Measurements from ENCODE around the gene ZDHHC13. TPM values are rescaled to one million over a fixed set of nuclear protein-coding genes. Genes with fewer than 3 reads are reported as not detected.

ZDHHC13 gene
- polyA plus RNA-seq, 1 donor (not counting 4 experiments of a cell fraction or from before 2014, with no cell fraction given): 24.1 TPM

DNA sequence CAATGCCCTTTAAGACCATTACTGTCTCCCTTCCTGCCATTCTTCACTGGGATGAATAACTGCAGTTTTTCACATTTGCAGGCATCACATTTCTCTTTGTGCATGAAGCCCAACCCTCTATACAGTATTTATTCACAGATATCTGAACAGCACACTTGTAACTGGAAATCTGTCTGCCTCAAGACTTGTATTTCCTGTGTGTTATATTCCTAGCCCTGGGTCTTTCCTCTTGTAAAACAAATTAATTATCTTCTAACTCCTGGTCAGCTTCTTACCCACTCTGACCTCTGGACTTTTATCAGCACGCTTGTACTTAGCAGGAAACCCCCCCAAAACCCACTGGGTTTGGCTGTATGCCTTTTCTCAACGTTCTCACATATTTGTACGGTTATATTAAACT, 82.8 kb downstream of the ZDHHC13 start:
- TF ChIP-seq, protein P1, sequence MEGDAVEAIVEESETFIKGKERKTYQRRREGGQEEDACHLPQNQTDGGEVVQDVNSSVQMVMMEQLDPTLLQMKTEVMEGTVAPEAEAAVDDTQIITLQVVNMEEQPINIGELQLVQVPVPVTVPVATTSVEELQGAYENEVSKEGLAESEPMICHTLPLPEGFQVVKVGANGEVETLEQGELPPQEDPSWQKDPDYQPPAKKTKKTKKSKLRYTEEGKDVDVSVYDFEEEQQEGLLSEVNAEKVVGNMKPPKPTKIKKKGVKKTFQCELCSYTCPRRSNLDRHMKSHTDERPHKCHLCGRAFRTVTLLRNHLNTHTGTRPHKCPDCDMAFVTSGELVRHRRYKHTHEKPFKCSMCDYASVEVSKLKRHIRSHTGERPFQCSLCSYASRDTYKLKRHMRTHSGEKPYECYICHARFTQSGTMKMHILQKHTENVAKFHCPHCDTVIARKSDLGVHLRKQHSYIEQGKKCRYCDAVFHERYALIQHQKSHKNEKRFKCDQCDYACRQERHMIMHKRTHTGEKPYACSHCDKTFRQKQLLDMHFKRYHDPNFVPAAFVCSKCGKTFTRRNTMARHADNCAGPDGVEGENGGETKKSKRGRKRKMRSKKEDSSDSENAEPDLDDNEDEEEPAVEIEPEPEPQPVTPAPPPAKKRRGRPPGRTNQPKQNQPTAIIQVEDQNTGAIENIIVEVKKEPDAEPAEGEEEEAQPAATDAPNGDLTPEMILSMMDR (optimal IDR thresholded peaks at IDR 0.05 in 1 of 3, IDR thresholded peaks at IDR 0.05 in 1 of 3, conservative IDR thresholded peaks at IDR 0.05 in 1 of 3; ENCODE audit: extremely low read depth in 1 of 3, insufficient read depth in 2 of 3, low read length in 3 of 3): no peak
- no peak for TF ChIP-seq EZH2 (IDR thresholded peaks at IDR 0.05; ENCODE audit: low read length)
- H3K4me2 ChIP-seq (ENCODE audit: control insufficient read depth, extremely low read depth, insufficient read depth, low read depth, low read length): no peak overlapping the region
- no peaks in the 10 kb centered on the region for H3K9me3 ChIP-seq (ENCODE audit: control insufficient read depth, low read depth, low read length)
- peaks cover 6% of the 10 kb centered on the region for H3K4me1 ChIP-seq (ENCODE audit: control insufficient read depth, extremely low read depth, insufficient read depth, low read length)
- DNase-seq (ENCODE audit: low read depth, low spot score) (no peak), FAIRE-seq (no peak)
- no peak overlapping the region for H2AFZ ChIP-seq (ENCODE audit: control insufficient read depth, low read length)
- dilution Hi-C loops (cut with MboI; ENCODE audit: extremely low pct_ligation_motif_present, low sequenced_read_pairs): no loop called here
- no peak overlapping the region for H3K27ac ChIP-seq (ENCODE audit: control insufficient read depth, insufficient read depth, low read length)
- no peaks in the 10 kb centered on the region for H3K36me3 ChIP-seq (ENCODE audit: control insufficient read depth in 2 of 2, extremely low read depth in 1 of 2, insufficient read depth in 2 of 2, low read length in 2 of 2)
- no peaks in the 10 kb centered on the region for H4K20me1 ChIP-seq (ENCODE audit: control insufficient read depth, extremely low read depth, insufficient read depth, low read length)
- no peak overlapping the region for H3K4me3 ChIP-seq (ENCODE audit: control insufficient read depth in 2 of 3, extremely low read depth in 1 of 3, insufficient read depth in 2 of 3, low read depth in 1 of 3, low read length in 3 of 3)
- H3K9ac ChIP-seq (ENCODE audit: control insufficient read depth, extremely low read depth, insufficient read depth, low read length): no peak overlapping the region
- H3K9me1 ChIP-seq (ENCODE audit: control insufficient read depth, extremely low read depth, insufficient read depth, low read length): no peaks in the 10 kb centered on the region
- H3K79me2 ChIP-seq (ENCODE audit: control insufficient read depth, insufficient read depth, low read length): no peaks in the 10 kb centered on the region
- peaks cover 16% of the 10 kb centered on the region for H3K27me3 ChIP-seq (ENCODE audit: control insufficient read depth, extremely low read depth, insufficient read depth, low read length)

DNA sequence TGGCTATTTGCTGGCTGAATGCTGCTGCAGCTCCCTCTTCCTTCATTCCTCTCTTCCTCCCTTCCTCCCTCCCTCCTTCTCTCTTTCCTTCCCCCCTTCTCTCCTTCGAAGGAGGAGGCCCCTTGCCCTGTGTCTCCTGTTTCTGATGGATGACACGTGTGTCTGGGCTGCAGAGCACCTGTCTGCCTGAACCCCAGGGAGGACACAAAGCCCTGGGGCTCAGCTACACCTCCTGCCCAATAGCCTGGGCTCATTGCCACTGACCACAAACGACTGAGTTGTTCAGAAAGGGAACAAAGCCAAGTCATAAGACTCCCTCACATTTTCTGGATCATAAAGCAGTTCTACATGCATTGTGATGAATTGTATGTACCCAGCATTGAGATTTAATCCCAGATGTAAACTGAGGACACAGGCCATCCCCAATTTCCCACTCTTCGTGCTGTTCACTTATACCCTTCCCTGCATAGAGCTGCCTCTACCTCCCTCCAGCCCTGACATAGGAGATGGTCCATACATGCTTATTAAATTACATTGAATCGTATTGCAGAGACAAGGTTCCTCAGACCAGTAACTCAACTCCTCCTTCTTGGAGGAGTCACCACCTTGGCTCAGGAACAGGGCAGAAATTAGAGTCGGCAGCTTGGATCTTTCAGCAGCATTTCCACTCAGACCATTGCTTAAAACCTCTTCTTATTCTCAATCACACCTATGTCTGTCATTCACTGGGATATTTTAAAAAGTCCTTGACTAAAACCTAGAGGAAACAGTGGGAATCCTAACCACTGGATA, 83.6 kb downstream of the ZDHHC13 start:
- Histone ChIP-seq H3K9ac (ENCODE audit: control insufficient read depth, extremely low read depth, insufficient read depth, low read length) (no peak overlapping the region), H3K9me1 (ENCODE audit: control insufficient read depth, extremely low read depth, insufficient read depth, low read length) (no peaks in the 10 kb centered on the region), H3K4me3 (ENCODE audit: control insufficient read depth in 2 of 3, extremely low read depth in 1 of 3, insufficient read depth in 2 of 3, low read depth in 1 of 3, low read length in 3 of 3) (no peak overlapping the region), H2AFZ (ENCODE audit: control insufficient read depth, low read length) (no peak overlapping the region), H3K27ac (ENCODE audit: control insufficient read depth, insufficient read depth, low read length) (no peak overlapping the region), H3K9me3 (ENCODE audit: control insufficient read depth, low read depth, low read length) (no peaks in the 10 kb centered on the region), H3K27me3 (ENCODE audit: control insufficient read depth, extremely low read depth, insufficient read depth, low read length) (peaks cover 16% of the 10 kb centered on the region), H4K20me1 (ENCODE audit: control insufficient read depth, extremely low read depth, insufficient read depth, low read length) (no peaks in the 10 kb centered on the region), H3K4me2 (ENCODE audit: control insufficient read depth, extremely low read depth, insufficient read depth, low read depth, low read length) (no peak overlapping the region), H3K79me2 (ENCODE audit: control insufficient read depth, insufficient read depth, low read length) (no peaks in the 10 kb centered on the region), H3K4me1 (ENCODE audit: control insufficient read depth, extremely low read depth, insufficient read depth, low read length) (peaks cover 6% of the 10 kb centered on the region), H3K36me3 (ENCODE audit: control insufficient read depth in 2 of 2, extremely low read depth in 1 of 2, insufficient read depth in 2 of 2, low read length in 2 of 2) (no peaks in the 10 kb centered on the region)
- TF ChIP-seq, protein P1 (optimal IDR thresholded peaks at IDR 0.05 in 1 of 3, IDR thresholded peaks at IDR 0.05 in 1 of 3, conservative IDR thresholded peaks at IDR 0.05 in 1 of 3; ENCODE audit: extremely low read depth in 1 of 3, insufficient read depth in 2 of 3, low read length in 3 of 3): no peak
- TF ChIP-seq EZH2 (IDR thresholded peaks at IDR 0.05; ENCODE audit: low read length): no peak
- DNase-seq (ENCODE audit: low read depth, low spot score) (peak; percentile 53), FAIRE-seq (peak; percentile 52)
- dilution Hi-C loops (cut with MboI; ENCODE audit: extremely low pct_ligation_motif_present, low sequenced_read_pairs): no loop called here
